Measurements from ENCODE around the gene TMED6. TPM values are rescaled to one million over a fixed set of nuclear protein-coding genes. Genes with fewer than 3 reads are reported as not detected.

Gene TMED6
- total RNA-seq, 1 experiment from 2014 or later = 0.51 TPM

DNA sequence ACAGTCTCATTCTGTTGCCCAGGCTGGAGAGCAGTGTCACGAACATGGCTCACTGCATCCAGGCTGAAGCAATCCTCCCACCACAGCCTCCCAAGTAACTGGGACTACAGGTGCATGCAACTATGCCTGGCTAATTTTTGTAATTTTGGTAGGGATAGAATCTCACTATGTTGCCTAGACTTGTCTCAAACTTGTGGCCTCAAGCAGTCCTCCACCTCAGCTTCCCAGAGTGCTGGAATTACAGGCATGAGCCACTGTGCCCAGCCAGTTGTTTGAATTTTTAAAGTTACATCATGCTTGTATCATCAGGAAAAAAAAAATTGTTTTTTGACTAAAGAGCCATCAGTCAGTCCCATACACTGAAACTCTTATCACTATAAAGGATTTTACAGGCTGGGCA, 57.5 kb downstream of the TMED6 start:
- CTCF ChIA-PET = no interaction called here
- BruUV-seq (replicated peaks) = no TSS peak
- DNase-seq (ENCODE audit: unreplicated experiment) = no peak
- peaks cover 6% of the 10 kb centered on the region for H3K4me1 Mint-ChIP-seq (ENCODE audit: insufficient read depth, unreplicated experiment)
- no peak overlapping the region for H3K27ac Mint-ChIP-seq (ENCODE audit: low read depth, unreplicated experiment)
- TF ChIP-seq, protein P1, sequence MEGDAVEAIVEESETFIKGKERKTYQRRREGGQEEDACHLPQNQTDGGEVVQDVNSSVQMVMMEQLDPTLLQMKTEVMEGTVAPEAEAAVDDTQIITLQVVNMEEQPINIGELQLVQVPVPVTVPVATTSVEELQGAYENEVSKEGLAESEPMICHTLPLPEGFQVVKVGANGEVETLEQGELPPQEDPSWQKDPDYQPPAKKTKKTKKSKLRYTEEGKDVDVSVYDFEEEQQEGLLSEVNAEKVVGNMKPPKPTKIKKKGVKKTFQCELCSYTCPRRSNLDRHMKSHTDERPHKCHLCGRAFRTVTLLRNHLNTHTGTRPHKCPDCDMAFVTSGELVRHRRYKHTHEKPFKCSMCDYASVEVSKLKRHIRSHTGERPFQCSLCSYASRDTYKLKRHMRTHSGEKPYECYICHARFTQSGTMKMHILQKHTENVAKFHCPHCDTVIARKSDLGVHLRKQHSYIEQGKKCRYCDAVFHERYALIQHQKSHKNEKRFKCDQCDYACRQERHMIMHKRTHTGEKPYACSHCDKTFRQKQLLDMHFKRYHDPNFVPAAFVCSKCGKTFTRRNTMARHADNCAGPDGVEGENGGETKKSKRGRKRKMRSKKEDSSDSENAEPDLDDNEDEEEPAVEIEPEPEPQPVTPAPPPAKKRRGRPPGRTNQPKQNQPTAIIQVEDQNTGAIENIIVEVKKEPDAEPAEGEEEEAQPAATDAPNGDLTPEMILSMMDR (IDR thresholded peaks at IDR 0.05; ENCODE audit: unreplicated experiment) = no peak
- intact Hi-C loops (cut with micrococcal nuclease) = no loop called here
- no peaks in the 10 kb centered on the region for H3K27me3 Mint-ChIP-seq (ENCODE audit: insufficient read depth, unreplicated experiment)
- POLR2A ChIA-PET = interaction anchor here (0.8 kb wide), 1 partner anchor 9 kb away, joined by 3 read pairs; no protein-coding TSS in a partner anchor
- peaks cover 21% of the 10 kb centered on the region for H3K36me3 Mint-ChIP-seq (ENCODE audit: insufficient read depth, unreplicated experiment)
- no peak overlapping the region for H3K4me3 Mint-ChIP-seq (ENCODE audit: unreplicated experiment)
- no peaks in the 10 kb centered on the region for H3K9me3 Mint-ChIP-seq (ENCODE audit: unreplicated experiment)

DNA sequence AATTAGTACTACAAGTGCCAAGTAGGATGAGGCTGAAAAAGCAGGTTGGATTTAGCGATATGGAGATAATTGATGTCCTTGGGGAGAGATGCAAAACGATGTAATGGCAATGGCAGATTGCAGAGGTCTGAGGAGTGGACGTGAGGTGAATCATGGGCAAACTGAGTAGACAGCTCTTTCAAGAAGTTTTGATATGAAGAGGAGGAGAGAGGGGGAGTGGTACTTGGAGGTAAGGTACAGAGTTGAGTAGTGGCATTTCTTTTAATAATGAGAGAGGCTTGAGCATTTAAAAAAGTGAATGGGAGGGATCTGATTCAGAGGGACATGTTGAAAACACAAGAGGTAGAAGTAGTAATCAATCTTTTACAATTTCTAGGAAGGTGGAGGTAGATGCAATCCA, 58.2 kb downstream of the TMED6 start:
- no TSS peak for BruUV-seq (replicated peaks)
- POLR2A ChIA-PET = interaction anchor here (0.8 kb wide), 1 partner anchor 9 kb away, joined by 3 read pairs; no protein-coding TSS in a partner anchor
- no peak overlapping the region for H3K4me3 Mint-ChIP-seq (ENCODE audit: unreplicated experiment)
- no peaks in the 10 kb centered on the region for H3K27me3 Mint-ChIP-seq (ENCODE audit: insufficient read depth, unreplicated experiment)
- TF ChIP-seq, protein P1 (IDR thresholded peaks at IDR 0.05; ENCODE audit: unreplicated experiment) = no peak
- CTCF ChIA-PET = interaction anchor here (0.6 to 0.7 kb wide), 2 partner anchors 136 to 189 kb away, joined by 3 to 4 read pairs; no protein-coding TSS in a partner anchor
- H3K36me3 Mint-ChIP-seq (ENCODE audit: insufficient read depth, unreplicated experiment) = peaks cover 21% of the 10 kb centered on the region
- intact Hi-C loops (cut with micrococcal nuclease) = no loop called here
- H3K27ac Mint-ChIP-seq (ENCODE audit: low read depth, unreplicated experiment) = no peak overlapping the region
- peaks cover 6% of the 10 kb centered on the region for H3K4me1 Mint-ChIP-seq (ENCODE audit: insufficient read depth, unreplicated experiment)
- no peak for DNase-seq (ENCODE audit: unreplicated experiment)
- H3K9me3 Mint-ChIP-seq (ENCODE audit: unreplicated experiment) = no peaks in the 10 kb centered on the region

Other genes starting within 250 kb of the TMED6 start
- 0.72 and 2.8 TPM in 2 replicates for gene HAS3, start 246.1 kb downstream of the TMED6 start, total RNA-seq (2022)
- gene CHTF8, start 219.2 kb downstream of the TMED6 start, total RNA-seq (2022) = 107 and 113 TPM in 2 replicates
- gene UTP4, start 219.1 kb downstream of the TMED6 start, total RNA-seq (2022) = 77.1 and 97.1 TPM in 2 replicates
- 20.2 and 20.6 TPM in 2 replicates for gene SNTB2, start 164.6 kb downstream of the TMED6 start, total RNA-seq (2022)
- gene VPS4A, start 40.4 kb downstream of the TMED6 start, total RNA-seq (2022) = 34.4 and 38.6 TPM in 2 replicates
- gene PDF, start 21.2 kb downstream of the TMED6 start, total RNA-seq (2022) = 19.4 and 24.8 TPM in 2 replicates
- 29.3 and 33.3 TPM in 2 replicates for gene COG8, start 12.2 kb downstream of the TMED6 start, total RNA-seq (2022)
- 55.4 and 62.1 TPM in 2 replicates for gene NIP7, start 12.0 kb downstream of the TMED6 start, total RNA-seq (2022)
- gene TERF2, start 34.2 kb upstream of the TMED6 start, total RNA-seq (2022) = 38.4 and 41.9 TPM in 2 replicates
- gene CYB5B, start 72.8 kb upstream of the TMED6 start, total RNA-seq (2022) = 112 and 118 TPM in 2 replicates
- gene NFAT5, start 214.2 kb upstream of the TMED6 start, total RNA-seq (2022) = 35.8 and 46.4 TPM in 2 replicates